Progenitor cell of endocrine pancreas (in vitro differentiated cells): ENCODE results near the gene UBTD1. TPM values are rescaled to one million over a fixed set of nuclear protein-coding genes. Genes with fewer than 3 reads are reported as not detected.

Source experiments
- DNase-seq: peaks from one replicate; pipeline ENCODE4 v3.0.0; 2021; ENCODE audit warnings: low spot score; ENCODE audit not compliant: unreplicated experiment
- H3K27ac Mint-ChIP-seq: 2 replicates; pipeline ENCODE4 v1.8.0; 2021; ENCODE audit warnings: mild to moderate bottlenecking, moderate library complexity, mixed read lengths
- H3K27me3 Mint-ChIP-seq: 2 replicates; pipeline ENCODE4 v1.8.0; 2021; ENCODE audit warnings: mixed read lengths
- H3K36me3 Mint-ChIP-seq: 2 replicates; pipeline ENCODE4 v1.8.0; 2022; ENCODE audit warnings: mixed read lengths; ENCODE audit not compliant: insufficient read depth
- H3K4me1 Mint-ChIP-seq: 2 replicates; pipeline ENCODE4 v1.8.0; 2021; ENCODE audit warnings: low read depth, mixed read lengths
- H3K4me3 Mint-ChIP-seq: 2 replicates; pipeline ENCODE4 v1.8.0; 2021; ENCODE audit warnings: low read depth, mild to moderate bottlenecking, moderate library complexity, mixed read lengths
- H3K9me3 Mint-ChIP-seq: 2 replicates; pipeline ENCODE4 v1.8.0; 2021; ENCODE audit warnings: low read depth, mixed read lengths
- total RNA-seq: library from RNA; stranded (reverse); gene quantifications from 2 replicates; pipeline ENCODE4 v1.2.1, GENCODE V29; 2021
- TF ChIP-seq, protein P1 (sequence below): fragments of 200-600 bp; sonication (generic); IDR thresholded peaks from one replicate; pipeline ENCODE4 v1.5.0; 2021; ENCODE audit warnings: antibody characterized with exemption, mild to moderate bottlenecking; ENCODE audit not compliant: unreplicated experiment

UBTD1 gene
- total RNA-seq, 1 donor from 2014 or later: 9.0 TPM

DNA sequence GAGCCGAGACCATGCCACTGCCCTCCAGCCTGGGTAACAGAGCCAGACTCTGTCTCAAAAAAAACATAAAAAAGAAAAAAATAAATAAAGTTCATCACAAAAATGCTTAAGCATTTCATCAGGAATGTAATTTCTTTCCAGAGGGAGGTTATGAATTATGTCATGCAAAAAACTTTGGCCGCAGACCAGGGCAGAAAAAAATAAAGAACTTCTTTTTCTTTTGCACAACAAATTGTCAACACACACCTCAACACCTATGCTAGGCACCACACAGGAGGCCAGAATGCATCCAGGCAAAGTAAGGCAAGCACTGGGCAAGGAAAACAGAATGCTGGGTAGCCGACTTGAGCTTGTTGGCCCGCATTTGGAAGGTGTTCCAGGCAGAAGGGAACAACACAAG lies 94.7 kb downstream of the UBTD1 start:
- no peak overlapping the region for H3K4me3 Mint-ChIP-seq
- no peaks in the 10 kb centered on the region for H3K27me3 Mint-ChIP-seq
- DNase-seq: no peak
- TF ChIP-seq, protein P1, sequence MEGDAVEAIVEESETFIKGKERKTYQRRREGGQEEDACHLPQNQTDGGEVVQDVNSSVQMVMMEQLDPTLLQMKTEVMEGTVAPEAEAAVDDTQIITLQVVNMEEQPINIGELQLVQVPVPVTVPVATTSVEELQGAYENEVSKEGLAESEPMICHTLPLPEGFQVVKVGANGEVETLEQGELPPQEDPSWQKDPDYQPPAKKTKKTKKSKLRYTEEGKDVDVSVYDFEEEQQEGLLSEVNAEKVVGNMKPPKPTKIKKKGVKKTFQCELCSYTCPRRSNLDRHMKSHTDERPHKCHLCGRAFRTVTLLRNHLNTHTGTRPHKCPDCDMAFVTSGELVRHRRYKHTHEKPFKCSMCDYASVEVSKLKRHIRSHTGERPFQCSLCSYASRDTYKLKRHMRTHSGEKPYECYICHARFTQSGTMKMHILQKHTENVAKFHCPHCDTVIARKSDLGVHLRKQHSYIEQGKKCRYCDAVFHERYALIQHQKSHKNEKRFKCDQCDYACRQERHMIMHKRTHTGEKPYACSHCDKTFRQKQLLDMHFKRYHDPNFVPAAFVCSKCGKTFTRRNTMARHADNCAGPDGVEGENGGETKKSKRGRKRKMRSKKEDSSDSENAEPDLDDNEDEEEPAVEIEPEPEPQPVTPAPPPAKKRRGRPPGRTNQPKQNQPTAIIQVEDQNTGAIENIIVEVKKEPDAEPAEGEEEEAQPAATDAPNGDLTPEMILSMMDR: no peak
- H3K9me3 Mint-ChIP-seq: no peaks in the 10 kb centered on the region
- no peaks in the 10 kb centered on the region for H3K4me1 Mint-ChIP-seq
- no peaks in the 10 kb centered on the region for H3K36me3 Mint-ChIP-seq
- H3K27ac Mint-ChIP-seq: no peak overlapping the region

DNA sequence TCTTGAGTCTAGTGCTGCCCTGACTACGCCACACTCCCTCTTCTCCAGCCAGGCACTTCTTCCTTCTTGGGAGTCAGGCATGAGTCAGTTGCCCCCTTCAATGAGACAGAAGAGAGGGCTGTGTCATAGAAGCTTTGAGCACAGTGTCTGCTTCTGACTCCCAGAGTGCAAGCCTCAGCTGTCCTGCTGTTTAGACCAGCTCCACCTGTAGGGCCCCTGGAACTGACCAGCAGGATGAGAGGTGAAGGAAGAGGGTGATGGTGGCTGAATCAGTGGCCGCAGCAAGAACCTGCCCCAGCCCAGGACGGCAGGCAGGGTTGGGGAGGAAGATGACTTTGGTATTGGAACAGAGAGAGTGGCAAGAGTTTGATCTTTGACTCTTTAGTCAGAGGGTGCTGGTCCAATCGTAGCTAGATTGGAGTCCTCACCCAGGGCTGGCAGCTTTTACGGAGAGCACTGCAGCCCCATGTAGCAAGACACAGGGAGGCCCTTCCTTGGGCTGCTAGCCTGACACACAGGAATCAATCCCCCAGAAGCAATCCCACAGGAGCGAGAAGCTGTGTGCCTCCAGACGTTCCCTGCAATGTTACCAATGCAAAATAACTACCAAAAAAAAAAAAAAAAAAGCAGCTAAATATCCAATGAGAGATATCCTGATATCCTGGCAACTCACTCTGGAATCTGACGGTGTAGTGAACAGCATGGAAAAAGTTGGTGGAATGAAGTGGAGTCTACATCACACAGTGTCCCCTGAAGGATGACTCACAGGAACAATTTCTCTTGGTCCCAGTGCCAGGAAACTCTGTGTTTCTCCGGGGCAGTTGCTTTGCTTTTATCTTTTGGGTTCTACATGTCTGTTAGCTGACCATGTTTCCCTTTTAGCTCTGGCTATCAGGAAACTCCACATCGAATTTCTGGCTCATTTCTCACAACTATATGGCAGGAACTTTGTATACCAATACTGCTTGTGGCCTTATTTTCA lies 97.7 kb downstream of the UBTD1 start:
- Mint-ChIP-seq H3K36me3 (no peaks in the 10 kb centered on the region), H3K27me3 (no peaks in the 10 kb centered on the region), H3K4me1 (no peaks in the 10 kb centered on the region), H3K9me3 (no peaks in the 10 kb centered on the region), H3K4me3 (no peak overlapping the region), H3K27ac (no peak overlapping the region)
- no peak for DNase-seq
- TF ChIP-seq, protein P1: no peak

DNA sequence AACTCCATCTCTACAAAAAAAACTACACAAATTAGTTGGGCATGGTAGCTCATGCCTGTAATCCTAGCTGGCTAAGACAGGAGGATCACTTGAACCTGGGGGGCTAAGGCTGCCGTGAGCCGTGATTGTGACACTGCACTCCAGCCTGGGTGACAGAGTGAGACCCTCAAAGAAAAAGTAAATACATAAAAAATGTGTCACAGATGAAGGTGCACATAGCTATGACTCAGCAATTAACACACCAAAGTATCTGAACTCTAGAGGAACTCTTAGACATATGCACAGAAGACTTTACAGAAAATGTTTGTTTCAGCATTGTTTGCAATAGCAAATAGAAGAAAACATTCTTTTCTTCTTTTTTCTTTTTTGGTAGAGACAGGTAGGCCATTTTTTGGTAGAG lies 99.1 kb downstream of the UBTD1 start:
- TF ChIP-seq, protein P1: no peak
- H3K27me3 Mint-ChIP-seq: no peaks in the 10 kb centered on the region
- peak overlapping the region; percentile 29 for H3K27ac Mint-ChIP-seq
- H3K9me3 Mint-ChIP-seq: no peaks in the 10 kb centered on the region
- no peak for DNase-seq
- H3K4me1 Mint-ChIP-seq: no peaks in the 10 kb centered on the region
- no peak overlapping the region for H3K4me3 Mint-ChIP-seq
- H3K36me3 Mint-ChIP-seq: no peaks in the 10 kb centered on the region

DNA sequence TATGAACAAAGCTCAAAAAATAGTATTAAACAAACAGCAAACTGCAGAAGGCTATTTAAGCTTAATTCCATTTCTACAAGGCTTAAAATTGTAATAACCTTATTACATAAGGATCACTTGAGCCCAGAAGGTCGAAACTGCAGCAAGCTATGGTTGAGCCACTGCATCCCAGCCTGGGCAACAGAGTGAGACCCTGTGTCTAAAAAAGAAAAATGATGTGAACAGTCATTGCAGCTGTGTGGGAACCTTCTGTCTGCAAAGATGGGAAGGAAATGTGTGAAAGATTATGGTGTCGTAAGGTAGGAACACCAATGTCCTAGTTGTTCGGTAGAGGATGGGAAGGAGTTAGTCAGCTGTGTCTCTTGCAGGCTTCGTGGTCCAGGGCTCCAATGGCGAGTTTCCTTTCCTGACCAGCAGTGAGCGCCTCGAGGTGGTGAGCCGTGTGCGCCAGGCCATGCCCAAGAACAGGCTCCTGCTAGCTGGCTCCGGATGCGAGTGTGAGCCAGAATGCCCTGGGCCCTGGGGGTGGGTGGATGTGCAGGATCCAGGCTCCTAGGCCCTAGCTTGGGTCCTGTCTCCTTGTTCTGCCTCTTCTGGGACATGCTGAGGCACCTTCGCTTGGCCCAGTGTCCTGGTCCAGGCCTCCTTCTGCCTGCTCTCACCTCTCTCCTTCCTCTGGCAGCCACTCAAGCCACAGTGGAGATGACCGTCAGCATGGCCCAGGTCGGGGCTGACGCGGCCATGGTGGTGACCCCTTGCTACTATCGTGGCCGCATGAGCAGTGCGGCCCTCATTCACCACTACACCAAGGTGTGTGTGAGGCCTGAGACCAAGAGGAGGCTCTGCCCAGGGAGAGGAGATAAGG lies 99.9 kb downstream of the UBTD1 start:
- no peaks in the 10 kb centered on the region for H3K27me3 Mint-ChIP-seq
- no peaks in the 10 kb centered on the region for H3K9me3 Mint-ChIP-seq
- no peaks in the 10 kb centered on the region for H3K4me1 Mint-ChIP-seq
- no peak overlapping the region for H3K27ac Mint-ChIP-seq
- TF ChIP-seq, protein P1: no peak
- no peak for DNase-seq
- H3K36me3 Mint-ChIP-seq: no peaks in the 10 kb centered on the region
- H3K4me3 Mint-ChIP-seq: no peak overlapping the region

DNA sequence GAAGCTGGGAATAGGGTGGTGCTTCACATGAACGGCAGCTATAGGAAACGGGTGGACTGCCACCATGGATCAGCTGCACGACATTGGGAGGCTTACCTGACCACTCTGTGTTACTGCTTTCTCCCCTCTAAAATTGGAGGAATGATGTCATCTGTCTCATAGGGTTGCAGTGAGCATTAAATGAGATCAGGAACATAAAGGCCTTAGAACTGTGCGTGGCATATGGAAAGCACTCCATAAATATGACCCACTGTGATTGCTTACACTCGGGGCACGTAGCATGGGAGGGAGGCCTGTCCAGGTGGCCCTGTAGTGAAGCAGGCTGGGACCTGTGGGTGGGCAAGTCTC lies 100.5 kb downstream of the UBTD1 start:
- H3K36me3 Mint-ChIP-seq: no peaks in the 10 kb centered on the region
- H3K4me3 Mint-ChIP-seq: no peak overlapping the region
- no peak overlapping the region for H3K27ac Mint-ChIP-seq
- TF ChIP-seq, protein P1: no peak
- no peaks in the 10 kb centered on the region for H3K9me3 Mint-ChIP-seq
- DNase-seq: no peak
- H3K27me3 Mint-ChIP-seq: no peaks in the 10 kb centered on the region
- no peaks in the 10 kb centered on the region for H3K4me1 Mint-ChIP-seq
